KMS-11 (cell line): Measurements from ENCODE around the gene PPAT.

ENCODE experiments used
- H2AFZ ChIP-seq: fragments of 200-600 bp; sonication (generic); 2 replicates; pipeline ENCODE4 v1.6.1; 2016; ENCODE audit warnings: antibody characterized with exemption, mixed run types, low read depth
- H3K27ac ChIP-seq: fragments of 200-600 bp; sonication (generic); 2 replicates; pipeline ENCODE4 v1.6.1; 2016; ENCODE audit warnings: mild to moderate bottlenecking, mixed run types
- H3K27me3 ChIP-seq: fragments of 200-600 bp; sonication (generic); 2 replicates; pipeline ENCODE4 v1.6.1; 2017; ENCODE audit warnings: mild to moderate bottlenecking, low read depth, mixed run types, moderate library complexity; ENCODE audit not compliant: insufficient read depth
- H3K36me3 ChIP-seq: fragments of 200-600 bp; sonication (generic); 2 replicates; pipeline ENCODE4 v1.6.1; 2017; ENCODE audit warnings: mild to moderate bottlenecking, mixed run types; ENCODE audit not compliant: insufficient read depth
- H3K4me1 ChIP-seq: fragments of 200-600 bp; sonication (generic); 2 replicates; pipeline ENCODE4 v1.6.1; 2016; ENCODE audit warnings: mild to moderate bottlenecking, low read depth, mixed run types; ENCODE audit not compliant: poor library complexity, severe bottlenecking
- H3K4me2 ChIP-seq: fragments of 200-600 bp; sonication (generic); 2 replicates; pipeline ENCODE4 v1.7.0; 2016; ENCODE audit warnings: mild to moderate bottlenecking, mixed run types
- H3K4me3 ChIP-seq: fragments of 200-600 bp; sonication (generic); IDR thresholded peaks from 2 replicates; pipeline ENCODE4 v1.6.1; 2017; ENCODE audit warnings: low read depth, low read length, mixed read lengths; ENCODE audit not compliant: insufficient read depth
- H3K79me2 ChIP-seq: fragments of 200-600 bp; sonication (generic); 2 replicates; pipeline ENCODE4 v1.6.1; 2016; ENCODE audit warnings: low read depth, mixed run types; ENCODE audit not compliant: insufficient read depth
- H3K9ac ChIP-seq: fragments of 200-600 bp; sonication (generic); 2 replicates; pipeline ENCODE4 v1.6.1; 2016; ENCODE audit warnings: mild to moderate bottlenecking, mixed run types
- H4K20me1 ChIP-seq: fragments of 200-600 bp; sonication (generic); 2 replicates; pipeline ENCODE4 v1.6.1; 2016; ENCODE audit warnings: mild to moderate bottlenecking, mixed run types; ENCODE audit not compliant: insufficient read depth
- TF ChIP-seq, protein P1 (sequence below): fragments of 200-600 bp; sonication (generic); conservative IDR thresholded peaks from 2 replicates; pipeline ENCODE4 v1.6.1; 2017; ENCODE audit warnings: low read depth, mild to moderate bottlenecking, antibody characterized with exemption, low read length, moderate library complexity, mixed read lengths

PPAT gene

DNA sequence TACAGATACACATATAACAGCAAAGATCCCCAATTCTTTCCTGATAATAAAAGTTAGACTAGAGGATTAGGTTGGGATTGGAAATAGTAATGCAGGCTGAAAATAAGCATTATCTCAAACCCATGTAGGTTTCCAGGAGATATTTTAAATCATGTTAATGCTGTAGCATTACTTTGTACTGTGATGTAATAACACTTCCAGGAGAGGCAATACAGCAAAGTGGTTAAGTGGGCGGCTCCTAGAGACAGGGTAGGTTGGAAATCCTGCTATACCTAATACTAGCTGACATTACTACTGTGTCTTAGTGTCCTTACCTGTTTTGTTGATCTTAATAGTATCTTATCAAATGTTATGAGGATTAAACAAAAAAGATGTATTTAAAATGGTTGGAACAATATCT lies 10.3 kb upstream of the PPAT start:
- no peak overlapping the region for H2AFZ ChIP-seq
- peaks cover 73% of the 10 kb centered on the region for H3K79me2 ChIP-seq
- H3K27me3 ChIP-seq, result no peaks in the 10 kb centered on the region
- peaks cover 62% of the 10 kb centered on the region; the same call in 1 of the 2 replicates for H3K36me3 ChIP-seq
- no peak overlapping the region for H3K27ac ChIP-seq
- no peak overlapping the region for H3K9ac ChIP-seq
- peaks cover 12% of the 10 kb centered on the region for H4K20me1 ChIP-seq
- no peak overlapping the region for H3K4me2 ChIP-seq
- TF ChIP-seq, protein P1, sequence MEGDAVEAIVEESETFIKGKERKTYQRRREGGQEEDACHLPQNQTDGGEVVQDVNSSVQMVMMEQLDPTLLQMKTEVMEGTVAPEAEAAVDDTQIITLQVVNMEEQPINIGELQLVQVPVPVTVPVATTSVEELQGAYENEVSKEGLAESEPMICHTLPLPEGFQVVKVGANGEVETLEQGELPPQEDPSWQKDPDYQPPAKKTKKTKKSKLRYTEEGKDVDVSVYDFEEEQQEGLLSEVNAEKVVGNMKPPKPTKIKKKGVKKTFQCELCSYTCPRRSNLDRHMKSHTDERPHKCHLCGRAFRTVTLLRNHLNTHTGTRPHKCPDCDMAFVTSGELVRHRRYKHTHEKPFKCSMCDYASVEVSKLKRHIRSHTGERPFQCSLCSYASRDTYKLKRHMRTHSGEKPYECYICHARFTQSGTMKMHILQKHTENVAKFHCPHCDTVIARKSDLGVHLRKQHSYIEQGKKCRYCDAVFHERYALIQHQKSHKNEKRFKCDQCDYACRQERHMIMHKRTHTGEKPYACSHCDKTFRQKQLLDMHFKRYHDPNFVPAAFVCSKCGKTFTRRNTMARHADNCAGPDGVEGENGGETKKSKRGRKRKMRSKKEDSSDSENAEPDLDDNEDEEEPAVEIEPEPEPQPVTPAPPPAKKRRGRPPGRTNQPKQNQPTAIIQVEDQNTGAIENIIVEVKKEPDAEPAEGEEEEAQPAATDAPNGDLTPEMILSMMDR, result no peak
- H3K4me3 ChIP-seq, result no peak overlapping the region
- peaks cover 54% of the 10 kb centered on the region for H3K4me1 ChIP-seq

- TF ChIP-seq, protein P1, result no peak
- Histone ChIP-seq H4K20me1 (peaks cover 22% of the 10 kb centered on the region), H3K4me1 (peaks cover 63% of the 10 kb centered on the region)
These were observed 9.3 kb upstream of the PPAT start for GRCh38 chr4:56444719-56445118.

GRCh38 chr4:56440983-56441382 lies 5.6 kb upstream of the PPAT start:
- Histone ChIP-seq H3K4me3 (no peak overlapping the region), H2AFZ (no peak overlapping the region), H3K9ac (no peak overlapping the region; the same call in 1 of the 2 replicates), H3K27ac (no peak overlapping the region), H3K4me1 (peaks cover 71% of the 10 kb centered on the region), H4K20me1 (peaks cover 36% of the 10 kb centered on the region), H3K79me2 (peaks cover 97% of the 10 kb centered on the region), H3K36me3 (peaks cover 29% of the 10 kb centered on the region; the same call in 1 of the 2 replicates), H3K4me2 (peak overlapping the region; percentile 7; the same call in 1 of the 2 replicates), H3K27me3 (no peaks in the 10 kb centered on the region)
- TF ChIP-seq, protein P1, result no peak

More at GRCh38 chr4:56444719-56445118, 9.3 kb upstream of the PPAT start:
- no peak overlapping the region for H3K9ac ChIP-seq
- peaks cover 57% of the 10 kb centered on the region; the same call in 1 of the 2 replicates for H3K36me3 ChIP-seq
- H3K4me3 ChIP-seq, result no peak overlapping the region
- peaks cover 82% of the 10 kb centered on the region for H3K79me2 ChIP-seq
- H3K27ac ChIP-seq, result no peak overlapping the region
- no peaks in the 10 kb centered on the region for H3K27me3 ChIP-seq
- H3K4me2 ChIP-seq, result no peak overlapping the region
- no peak overlapping the region for H2AFZ ChIP-seq

GRCh38 chr4:56438766-56439165 lies 3.4 kb upstream of the PPAT start:
- Histone ChIP-seq H3K4me2 (peak overlapping the region; percentile 79), H3K27me3 (no peaks in the 10 kb centered on the region), H3K9ac (no peak overlapping the region), H4K20me1 (peaks cover 36% of the 10 kb centered on the region), H3K79me2 (peaks cover 89% of the 10 kb centered on the region), H2AFZ (no peak overlapping the region), H3K27ac (no peak overlapping the region), H3K4me1 (peaks cover 50% of the 10 kb centered on the region), H3K36me3 (peaks cover 17% of the 10 kb centered on the region; the same call in 1 of the 2 replicates), H3K4me3 (no peak overlapping the region)
- TF ChIP-seq, protein P1, result no peak
